K562 (cell line): Measurements from ENCODE around the gene GALNT16. TPM values are rescaled to one million over a fixed set of nuclear protein-coding genes. Genes with fewer than 3 reads are reported as not detected.

Experiments used
- ATAC-seq: fragments of 200-7000 bp; cut with Tn5 transposase; 3 replicates; pipeline ENCODE4 v1.9.1; 2020; ENCODE audit warnings: moderate library complexity
- BruUV-seq: library from RNA; stranded (reverse); fragments of 400-500 nt; replicated peaks from 2 replicates; lab custom pipeline; 2021; lab: Mats Ljungman, UMichigan
- CTCF ChIA-PET: fragments of 300-600 bp; formaldehyde crosslinking; extraction: SDS; loops from one replicate; lab custom pipeline; 2021; ENCODE audit warnings: low intra/inter-chr PET ratio; lab: Yijun Ruan, JAX
- POLR2A ChIA-PET: fragments of 300-600, 350-650 bp; sonication (Branson Sonifier 250); formaldehyde crosslinking; extraction: SDS; loops from one replicate; lab custom pipeline; 2021; ENCODE audit warnings: antibody characterized with exemption, inconsistent platforms; lab: Yijun Ruan, JAX
- DNase-seq, 4 experiments: peaks; one replicate each; pipeline versions ENCODE4 v3.0.0 to v3.0.0-alpha.2; 2011 to 2018; ENCODE audit warnings: low spot score in 3 of 4, mixed read lengths in 3 of 4; ENCODE audit errors: extremely low read depth in 1 of 4
- FAIRE-seq: peaks from 2 replicates; lab custom pipeline; 2011; peaks lifted over from hg19 to GRCh38; lab: Jason Lieb, UNC
- H2AFZ ChIP-seq: 2 replicates; pipeline ENCODE4 v1.6.0; 2011; ENCODE audit warnings: low read depth, low read length, control low read depth, inconsistent platforms
- H3K27ac ChIP-seq: fragments of 200-600 bp; 3 replicates; pipeline ENCODE4 v1.8.0; 2011; ENCODE audit warnings: low read depth, mild to moderate bottlenecking, control low read depth, inconsistent platforms, low read length, moderate library complexity, mixed read lengths; ENCODE audit errors: extremely low read depth
- H3K27me3 ChIP-seq, 2 experiments: fragments of 300-600 bp in 1 of 2; 2 replicates in 1 of 2; 3 replicates in 1 of 2; pipeline versions ENCODE4 v1.6.0 to v1.8.0; 2011; ENCODE audit warnings: inconsistent platforms in 2 of 2, low read length in 2 of 2, mild to moderate bottlenecking in 1 of 2, mixed read lengths in 1 of 2, moderate library complexity in 1 of 2; ENCODE audit not compliant: control insufficient read depth in 2 of 2, insufficient read depth in 2 of 2
- H3K36me3 ChIP-seq: fragments of 300-600 bp; 3 replicates; pipeline ENCODE4 v1.8.0; 2011; ENCODE audit warnings: mild to moderate bottlenecking, low read length, inconsistent platforms; ENCODE audit not compliant: control insufficient read depth, insufficient read depth
- H3K4me1 ChIP-seq, 2 experiments: fragments of 200-600 bp in 1 of 2; replicated peaks in 1 of 2; 2 replicates in 1 of 2; 3 replicates in 1 of 2; pipeline versions ENCODE4 v1.5.1 to v1.8.0; 2011; ENCODE audit warnings: inconsistent platforms in 2 of 2, low read length in 2 of 2, mild to moderate bottlenecking in 1 of 2, mixed read lengths in 1 of 2, moderate library complexity in 1 of 2; ENCODE audit not compliant: control insufficient read depth in 2 of 2, insufficient read depth in 2 of 2
- H3K4me2 ChIP-seq: 2 replicates; pipeline ENCODE4 v1.6.1; 2011; ENCODE audit warnings: low read length, control low read depth, inconsistent platforms, mixed read lengths; ENCODE audit not compliant: insufficient read depth
- H3K4me3 ChIP-seq: fragments of 200-600 bp; sonication (generic), shearing (Covaris generic); 2 replicates; pipeline ENCODE4 v1.5.1; 2016; ENCODE audit warnings: control low read depth, inconsistent platforms
- H3K79me2 ChIP-seq: fragments of 200-600 bp; 3 replicates; pipeline ENCODE4 v1.8.0; 2011; ENCODE audit warnings: low read length, inconsistent platforms; ENCODE audit not compliant: control insufficient read depth, insufficient read depth
- H3K9ac ChIP-seq, 2 experiments: 2 replicates each; pipeline versions ENCODE4 v1.6.0 to v1.6.1; 2011; ENCODE audit warnings: low read depth in 2 of 2, low read length in 2 of 2, control low read depth in 1 of 2, inconsistent platforms in 1 of 2, mild to moderate bottlenecking in 1 of 2, mixed read lengths in 1 of 2; ENCODE audit not compliant: insufficient read depth in 1 of 2
- H3K9me1 ChIP-seq: one replicate; pipeline ENCODE4 v1.6.0; 2011; ENCODE audit warnings: inconsistent platforms, mild to moderate bottlenecking, low read length, moderate library complexity; ENCODE audit not compliant: control insufficient read depth, insufficient read depth
- H3K9me3 ChIP-seq: replicated peaks from 2 replicates; pipeline ENCODE4 v1.5.1; 2011; ENCODE audit warnings: low read depth, low read length, inconsistent platforms; ENCODE audit not compliant: control insufficient read depth, insufficient read depth
- H4K20me1 ChIP-seq: replicated peaks from 2 replicates; pipeline ENCODE4 v1.6.1; 2011; ENCODE audit warnings: low read length, inconsistent platforms, mixed read lengths; ENCODE audit not compliant: control insufficient read depth, insufficient read depth
- BDP1 ChIP-seq: IDR thresholded peaks from 3 replicates; pipeline ENCODE4 v1.6.1; 2011; ENCODE audit not compliant: insufficient read length, insufficient read depth
- CSDE1 ChIP-seq, 2 experiments: fragments of 450-650 bp; IDR thresholded peaks; 2 replicates each; pipeline ENCODE4 v1.6.1; 2016; ENCODE audit warnings: mild to moderate bottlenecking in 1 of 2
- HDGF ChIP-seq: fragments of 450-650 bp; IDR thresholded peaks from 2 replicates; pipeline ENCODE4 v1.6.1; 2016
- HOXB6 ChIP-seq: fragments of 250-450 bp; sonication (Bioruptor Pico); IDR thresholded peaks from 2 replicates; pipeline ENCODE4 v1.5.1; 2022; ENCODE audit warnings: mild to moderate bottlenecking, borderline replicate concordance
- KAT2B ChIP-seq: IDR thresholded peaks from one replicate; pipeline ENCODE4 v1.6.1; 2012; ENCODE audit warnings: low read depth, mild to moderate bottlenecking, control low read depth, inconsistent platforms, low read length, moderate library complexity
- MAFF ChIP-seq: IDR thresholded peaks from 2 replicates; pipeline ENCODE4 v1.6.1; 2012; ENCODE audit warnings: low read length, improper control_type of control experiment
- NCOA6 ChIP-seq: fragments of 450-650 bp; IDR thresholded peaks from 2 replicates; pipeline ENCODE4 v1.6.1; 2017; ENCODE audit warnings: mild to moderate bottlenecking
- NONO ChIP-seq, 2 experiments: fragments of 200-400 bp in 1 of 2; fragments of 450-650 bp in 1 of 2; formaldehyde crosslinking in 1 of 2; IDR thresholded peaks; 2 replicates each; pipeline ENCODE4 v1.6.1; 2017; ENCODE audit warnings: low read depth in 2 of 2, mild to moderate bottlenecking in 2 of 2, moderate library complexity in 2 of 2, low read length in 1 of 2
- PRMT5 ChIP-seq: sonication (generic); formaldehyde crosslinking; IDR thresholded peaks from 2 replicates; pipeline ENCODE4 v1.5.0; 2020; ENCODE audit warnings: missing genetic modification reagents
- RCOR1 ChIP-seq, 2 experiments: IDR thresholded peaks; 2 replicates each; pipeline ENCODE4 v1.6.1; 2012; ENCODE audit warnings: low read depth in 2 of 2, low read length in 2 of 2, borderline replicate concordance in 1 of 2, improper control_type of control experiment in 1 of 2
- SNRNP70 ChIP-seq: fragments of 200-400 bp; formaldehyde crosslinking; optimal IDR thresholded peaks from 2 replicates; pipeline ENCODE3; 2017; ENCODE audit warnings: low read depth, low read length
- WGBS: fragments of 100-300 bp; shearing (Covaris generic); methylation state at CpG from one replicate; pipeline ENCODE4 v1.1.6; 2016; ENCODE audit warnings: low coverage, mixed read lengths; ENCODE audit not compliant: insufficient coverage; ENCODE audit errors: missing lambda C conversion rate; 5-methylcytosine and 5-hydroxymethylcytosine counted together
- in situ Hi-C: fragments of 300-500 bp; cut with MboI; formaldehyde crosslinking; loops from 4 replicates; pipeline ENCODE4 v1.15.0; 2018; ENCODE audit warnings: inconsistent platforms, mixed read lengths
- intact Hi-C: fragments of 100-400 bp; cut with micrococcal nuclease; formaldehyde crosslinking; loops from 2 replicates; pipeline ENCODE4 v1.14.2; 2022
- polyA plus RNA-seq, 8 experiments: library from polyadenylated mRNA; depleted of rRNA in 4 of 8; stranded (reverse) in 5 of 8; unstranded in 3 of 8; fragments of >200 nt; fragmentation: Nextera tagmentation in 2 of 8; fragmentation: Illumina TruSeq in 1 of 8; extraction: Ambion mirVana in 2 of 8; extraction: Trizol in 1 of 8; gene quantifications; 2 replicates each; pipeline versions ENCODE4 v1.2.1 to v1.2.3, GENCODE V29; 2011 to 2014; ENCODE audit warnings: inconsistent platforms in 1 of 8, missing spikeins in 1 of 8
- total RNA-seq, 7 experiments: library from RNA; depleted of rRNA in 6 of 7; stranded (reverse); fragments of >200 nt in 6 of 7; fragmentation: Illumina TruSeq in 2 of 7; extraction: Trizol in 2 of 7; gene quantifications; 2 replicates each; pipeline versions ENCODE4 v1.2.1 to v1.2.3, GENCODE V29; 2011 to 2021; ENCODE audit warnings: low replicate concordance in 1 of 7

The GALNT16 gene
- total and polyA plus RNA-seq, 9 of the 15 experiments (the other 6 are each of a cell fraction or from before 2014, with no cell fraction given), result not detected

DNA sequence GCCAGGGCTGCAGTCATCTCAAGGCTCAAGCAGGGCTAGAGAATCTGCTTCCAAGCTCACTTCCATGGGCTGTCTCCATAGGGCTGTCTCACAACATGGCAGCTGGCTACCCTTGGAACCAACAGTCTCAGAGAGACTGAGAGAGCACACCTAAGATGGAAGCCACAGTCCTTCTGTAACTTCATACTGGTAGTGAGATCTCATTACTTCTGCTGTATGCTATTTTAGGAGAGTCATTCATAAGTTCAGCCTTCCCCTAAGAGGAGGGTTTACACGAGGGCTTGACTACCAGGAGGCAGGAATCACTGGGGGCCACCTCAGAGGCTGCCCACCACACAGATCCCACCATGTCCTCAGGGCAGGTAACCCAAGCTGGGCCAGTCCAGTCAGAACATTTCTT lies 108.4 kb downstream of the GALNT16 start:
- POLR2A ChIA-PET, result interaction anchor here (1.0 to 1.6 kb wide), 2 partner anchors 11 to 26 kb away, joined by 3 to 10 read pairs; no protein-coding TSS in a partner anchor

DNA sequence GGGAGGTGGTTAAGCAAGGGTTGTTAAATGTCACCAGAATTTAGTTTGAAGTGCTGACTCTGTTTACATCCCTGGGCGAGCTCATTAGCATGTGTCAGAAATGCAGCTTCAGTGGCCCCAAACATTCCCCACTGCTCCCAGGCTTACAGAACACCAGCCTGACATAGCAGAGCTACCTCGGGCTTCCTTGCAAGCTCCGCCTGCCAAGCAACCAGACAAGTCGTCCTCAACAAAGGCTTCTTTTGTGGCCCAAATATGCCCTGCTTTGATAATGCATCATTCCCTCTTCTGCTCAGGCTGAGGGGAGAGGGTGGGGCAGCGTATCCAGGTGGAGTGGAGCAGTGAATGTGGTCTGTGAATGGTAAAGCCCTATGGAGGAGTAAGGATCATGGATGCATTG lies 110.1 kb downstream of the GALNT16 start:
- H3K9me1 ChIP-seq, result no peaks in the 10 kb centered on the region
- no peaks in the 10 kb centered on the region for H3K9me3 ChIP-seq
- POLR2A ChIA-PET, result interaction anchor here (0.6 to 1.5 kb wide), 5 partner anchors 11 to 887 kb away, joined by 3 to 5 read pairs (median 3); partner anchors contain the start of genes ERH and SLC39A9
- 40% methylated on average over 5 of the region's 5 CpGs for WGBS
- H3K27ac ChIP-seq, result no peak overlapping the region
- H3K36me3 ChIP-seq, result no peaks in the 10 kb centered on the region
- FAIRE-seq (no peak), DNase-seq (no peak), ATAC-seq (no peak)
- no peak overlapping the region for H3K9ac ChIP-seq
- in situ Hi-C loops, result no loop called here
- no peak overlapping the region for H3K4me3 ChIP-seq
- H3K79me2 ChIP-seq, result no peaks in the 10 kb centered on the region
- no peaks in the 10 kb centered on the region for H3K4me1 ChIP-seq
- intact Hi-C loops, result no loop called here
- no TSS peak for BruUV-seq
- H3K4me2 ChIP-seq, result no peak overlapping the region
- TF ChIP-seq SNRNP70 (no peak), RCOR1 (IDR thresholded peaks at IDR 0.05; ENCODE audit: borderline replicate concordance in 1 of 2, low read depth in 2 of 2, low read length in 2 of 2) (no peak), BDP1 (no peak), HOXB6 (CRISPR knock-in tag) (no peak), HDGF (no peak), PRMT5 (no peak), NONO (IDR thresholded peaks at IDR 0.05; ENCODE audit: low read depth in 2 of 2, low read length in 1 of 2) (no peak), KAT2B (no peak)
- no peak overlapping the region for H2AFZ ChIP-seq
- no peaks in the 10 kb centered on the region for H3K27me3 ChIP-seq
- no peaks in the 10 kb centered on the region for H4K20me1 ChIP-seq
- CTCF ChIA-PET, result no interaction called here

More for the DNA sequence above, 108.4 kb downstream of the GALNT16 start:
- Histone ChIP-seq H3K4me2 (no peak overlapping the region), H4K20me1 (no peaks in the 10 kb centered on the region), H3K79me2 (no peaks in the 10 kb centered on the region), H3K27me3 (0 out of 5 replicates have a peak, but pooled peaks cover 0 to under 1% of the 10 kb centered on the region in 2 experiments), H3K4me1 (no peaks in the 10 kb centered on the region), H3K4me3 (no peak overlapping the region), H3K27ac (no peak overlapping the region), H3K9ac (no peak overlapping the region), H3K36me3 (no peaks in the 10 kb centered on the region), H2AFZ (no peak overlapping the region), H3K9me3 (no peaks in the 10 kb centered on the region), H3K9me1 (no peaks in the 10 kb centered on the region)
- no peak for FAIRE-seq
- WGBS, result 0% methylated on average over 1 of the region's 1 CpG
- intact Hi-C loops, result no loop called here
- no peak for TF ChIP-seq MAFF
- no peak for TF ChIP-seq CSDE1 (IDR thresholded peaks at IDR 0.05)
- TF ChIP-seq NCOA6, result no peak
- in situ Hi-C loops, result no loop called here
- DNase-seq, result no peak
- no peak for ATAC-seq
- BruUV-seq, result no TSS peak
- CTCF ChIA-PET, result no interaction called here
